Hepatocyte (in vitro differentiated cells): ENCODE measurements around the gene HIC2.

Experiments used
- EZH2 ChIP-seq: fragments of 200-600 bp; sonication (generic); IDR thresholded peaks from 2 replicates; pipeline ENCODE4 v1.6.1; 2016; ENCODE audit warnings: antibody characterized with exemption, mild to moderate bottlenecking, borderline replicate concordance
- TF ChIP-seq, protein P1 (sequence below): fragments of 200-600 bp; sonication (generic); IDR thresholded peaks from 2 replicates; pipeline ENCODE4 v1.5.1; 2016; ENCODE audit warnings: antibody characterized with exemption, mild to moderate bottlenecking; ENCODE audit not compliant: poor library complexity

DNA sequence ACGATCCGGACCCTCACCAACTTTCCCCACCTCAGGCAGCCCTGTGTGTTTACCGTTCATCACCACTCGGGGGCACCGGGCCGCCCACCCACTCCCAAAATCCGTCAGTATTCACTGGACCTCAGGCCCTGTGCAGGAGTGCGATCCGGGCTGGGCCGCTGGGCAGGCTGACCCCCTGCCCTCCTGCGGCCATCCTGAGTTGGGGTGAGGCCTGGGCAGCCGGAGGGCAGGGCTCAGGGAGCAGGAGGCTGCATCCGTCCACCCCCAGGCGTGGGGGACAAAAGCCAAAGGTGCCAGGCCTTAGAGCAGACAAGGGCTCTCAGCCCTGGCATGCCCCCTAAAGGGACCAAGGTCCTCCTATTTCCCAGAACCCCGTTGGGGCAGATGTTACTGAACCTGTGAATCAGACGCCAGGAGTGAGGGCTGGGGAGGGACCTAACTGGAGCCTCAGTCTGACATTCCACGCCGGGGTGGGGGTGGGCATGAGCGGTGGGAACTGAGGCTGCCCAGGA lies 33.2 kb downstream of the HIC2 start:
- TF ChIP-seq, protein P1, sequence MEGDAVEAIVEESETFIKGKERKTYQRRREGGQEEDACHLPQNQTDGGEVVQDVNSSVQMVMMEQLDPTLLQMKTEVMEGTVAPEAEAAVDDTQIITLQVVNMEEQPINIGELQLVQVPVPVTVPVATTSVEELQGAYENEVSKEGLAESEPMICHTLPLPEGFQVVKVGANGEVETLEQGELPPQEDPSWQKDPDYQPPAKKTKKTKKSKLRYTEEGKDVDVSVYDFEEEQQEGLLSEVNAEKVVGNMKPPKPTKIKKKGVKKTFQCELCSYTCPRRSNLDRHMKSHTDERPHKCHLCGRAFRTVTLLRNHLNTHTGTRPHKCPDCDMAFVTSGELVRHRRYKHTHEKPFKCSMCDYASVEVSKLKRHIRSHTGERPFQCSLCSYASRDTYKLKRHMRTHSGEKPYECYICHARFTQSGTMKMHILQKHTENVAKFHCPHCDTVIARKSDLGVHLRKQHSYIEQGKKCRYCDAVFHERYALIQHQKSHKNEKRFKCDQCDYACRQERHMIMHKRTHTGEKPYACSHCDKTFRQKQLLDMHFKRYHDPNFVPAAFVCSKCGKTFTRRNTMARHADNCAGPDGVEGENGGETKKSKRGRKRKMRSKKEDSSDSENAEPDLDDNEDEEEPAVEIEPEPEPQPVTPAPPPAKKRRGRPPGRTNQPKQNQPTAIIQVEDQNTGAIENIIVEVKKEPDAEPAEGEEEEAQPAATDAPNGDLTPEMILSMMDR = no peak
- TF ChIP-seq EZH2 = no peak
